KMS-11 (cell line): ENCODE data around the gene CPNE5.

Experiments
- H2AFZ ChIP-seq: fragments of 200-600 bp; sonication (generic); 2 replicates; pipeline ENCODE4 v1.6.1; 2016; ENCODE audit warnings: antibody characterized with exemption, mixed run types, low read depth
- H3K27ac ChIP-seq: fragments of 200-600 bp; sonication (generic); 2 replicates; pipeline ENCODE4 v1.6.1; 2016; ENCODE audit warnings: mild to moderate bottlenecking, mixed run types
- H3K27me3 ChIP-seq: fragments of 200-600 bp; sonication (generic); 2 replicates; pipeline ENCODE4 v1.6.1; 2017; ENCODE audit warnings: mild to moderate bottlenecking, low read depth, mixed run types, moderate library complexity; ENCODE audit not compliant: insufficient read depth
- H3K36me3 ChIP-seq: fragments of 200-600 bp; sonication (generic); 2 replicates; pipeline ENCODE4 v1.6.1; 2017; ENCODE audit warnings: mild to moderate bottlenecking, mixed run types; ENCODE audit not compliant: insufficient read depth
- H3K4me1 ChIP-seq: fragments of 200-600 bp; sonication (generic); 2 replicates; pipeline ENCODE4 v1.6.1; 2016; ENCODE audit warnings: mild to moderate bottlenecking, low read depth, mixed run types; ENCODE audit not compliant: poor library complexity, severe bottlenecking
- H3K4me2 ChIP-seq: fragments of 200-600 bp; sonication (generic); 2 replicates; pipeline ENCODE4 v1.7.0; 2016; ENCODE audit warnings: mild to moderate bottlenecking, mixed run types
- H3K4me3 ChIP-seq: fragments of 200-600 bp; sonication (generic); IDR thresholded peaks from 2 replicates; pipeline ENCODE4 v1.6.1; 2017; ENCODE audit warnings: low read depth, low read length, mixed read lengths; ENCODE audit not compliant: insufficient read depth
- H3K79me2 ChIP-seq: fragments of 200-600 bp; sonication (generic); 2 replicates; pipeline ENCODE4 v1.6.1; 2016; ENCODE audit warnings: low read depth, mixed run types; ENCODE audit not compliant: insufficient read depth
- H3K9ac ChIP-seq: fragments of 200-600 bp; sonication (generic); 2 replicates; pipeline ENCODE4 v1.6.1; 2016; ENCODE audit warnings: mild to moderate bottlenecking, mixed run types
- H4K20me1 ChIP-seq: fragments of 200-600 bp; sonication (generic); 2 replicates; pipeline ENCODE4 v1.6.1; 2016; ENCODE audit warnings: mild to moderate bottlenecking, mixed run types; ENCODE audit not compliant: insufficient read depth
- CTCF ChIP-seq: fragments of 200-600 bp; sonication (generic); conservative IDR thresholded peaks from 2 replicates; pipeline ENCODE4 v1.6.1; 2017; ENCODE audit warnings: low read depth, mild to moderate bottlenecking, antibody characterized with exemption, low read length, moderate library complexity, mixed read lengths

Gene CPNE5

GRCh38 chr6:36751091-36751490, 88.2 kb downstream of the CPNE5 start:
- H3K4me1 ChIP-seq: peaks cover 34% of the 10 kb centered on the region
- no peaks in the 10 kb centered on the region for H3K27me3 ChIP-seq
- no peaks in the 10 kb centered on the region for H4K20me1 ChIP-seq
- no peaks in the 10 kb centered on the region for H3K79me2 ChIP-seq
- no peak overlapping the region for H2AFZ ChIP-seq
- no peak overlapping the region for H3K9ac ChIP-seq
- H3K27ac ChIP-seq: no peak overlapping the region
- TF ChIP-seq CTCF: no peak
- H3K4me2 ChIP-seq: no peak overlapping the region
- H3K4me3 ChIP-seq: no peak overlapping the region
- no peaks in the 10 kb centered on the region for H3K36me3 ChIP-seq

- TF ChIP-seq CTCF: no peak
- Histone ChIP-seq H3K36me3 (no peaks in the 10 kb centered on the region), H3K9ac (no peak overlapping the region)
Observed at GRCh38 chr6:36749829-36750489, 89.3 kb downstream of the CPNE5 start.

GRCh38 chr6:36746251-36746650, 93.0 kb downstream of the CPNE5 start:
- no peak overlapping the region for H3K4me3 ChIP-seq
- TF ChIP-seq CTCF: no peak
- no peaks in the 10 kb centered on the region for H3K79me2 ChIP-seq
- no peak overlapping the region for H3K4me2 ChIP-seq
- H4K20me1 ChIP-seq: no peaks in the 10 kb centered on the region
- no peak overlapping the region for H3K27ac ChIP-seq
- H3K9ac ChIP-seq: no peak overlapping the region
- H2AFZ ChIP-seq: no peak overlapping the region
- no peaks in the 10 kb centered on the region for H3K4me1 ChIP-seq
- no peaks in the 10 kb centered on the region for H3K36me3 ChIP-seq
- H3K27me3 ChIP-seq: no peaks in the 10 kb centered on the region

More at GRCh38 chr6:36749829-36750489, 89.3 kb downstream of the CPNE5 start:
- Histone ChIP-seq H3K79me2 (no peaks in the 10 kb centered on the region), H3K4me1 (peaks cover 29% of the 10 kb centered on the region), H4K20me1 (no peaks in the 10 kb centered on the region), H3K27me3 (no peaks in the 10 kb centered on the region), H3K4me2 (no peak overlapping the region), H3K27ac (no peak overlapping the region), H2AFZ (no peak overlapping the region), H3K4me3 (no peak overlapping the region)

GRCh38 chr6:36745836-36746235, 93.4 kb downstream of the CPNE5 start:
- no peak overlapping the region for H3K4me2 ChIP-seq
- H3K4me3 ChIP-seq: no peak overlapping the region
- H4K20me1 ChIP-seq: no peaks in the 10 kb centered on the region
- H3K79me2 ChIP-seq: no peaks in the 10 kb centered on the region
- H3K36me3 ChIP-seq: no peaks in the 10 kb centered on the region
- H3K9ac ChIP-seq: no peak overlapping the region
- no peak overlapping the region for H3K27ac ChIP-seq
- no peaks in the 10 kb centered on the region for H3K27me3 ChIP-seq
- no peaks in the 10 kb centered on the region for H3K4me1 ChIP-seq
- H2AFZ ChIP-seq: no peak overlapping the region
- no peak for TF ChIP-seq CTCF
